ENCODE measurements around the gene ABCC8. TPM values are rescaled to one million over a fixed set of nuclear protein-coding genes. Genes with fewer than 3 reads are reported as not detected.

Gene ABCC8
- total and polyA plus RNA-seq, 2 of the 8 experiments (the other 6 are each of a cell fraction or from before 2014, with no cell fraction given): 3.7 to 4.9 TPM

DNA sequence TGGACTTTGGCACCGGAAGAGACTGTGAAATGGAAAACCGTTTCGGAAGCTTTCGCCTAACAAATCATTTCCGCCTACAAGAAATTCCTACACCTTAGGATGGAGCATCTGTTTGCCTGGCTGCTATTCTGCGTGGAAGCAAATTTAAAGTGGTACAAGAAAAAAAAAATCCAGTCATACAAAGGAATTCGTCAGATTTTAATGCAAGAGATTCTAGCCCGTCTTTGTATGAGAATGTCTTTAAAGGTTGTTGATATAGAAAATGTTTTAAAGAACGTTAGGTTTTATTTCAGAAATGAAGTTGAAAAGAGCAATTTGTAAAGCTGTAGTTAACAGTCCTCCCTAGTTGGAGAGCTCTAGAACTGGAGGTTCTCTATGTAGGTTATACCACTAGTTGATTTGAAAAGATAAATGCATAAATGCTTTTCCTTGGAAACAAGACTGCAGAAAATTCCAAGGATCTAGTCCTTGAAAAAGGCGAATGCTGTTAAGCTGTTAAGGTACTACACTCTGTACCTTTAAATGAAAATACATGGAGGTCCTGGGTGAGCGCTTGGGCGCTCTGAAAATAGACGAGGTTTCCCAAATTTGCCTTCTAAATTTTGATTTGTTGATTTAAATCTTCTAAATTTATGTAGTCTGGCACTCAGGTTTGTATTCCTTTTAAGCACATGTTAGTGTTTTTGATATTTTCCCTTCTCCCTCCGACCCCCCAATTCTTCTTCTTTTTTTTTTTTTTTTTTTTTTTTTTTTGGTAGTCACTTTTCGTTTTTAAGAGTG, 122.6 kb downstream of the ABCC8 start:
- H3K23me2 ChIP-seq (ENCODE audit: low read depth, low read length): peaks cover 15% of the 10 kb centered on the region; the same call in 1 of the 2 replicates
- FAIRE-seq: no peak
- no peak overlapping the region for H3K23ac ChIP-seq (ENCODE audit: insufficient read length)
- H3K27me3 ChIP-seq (replicated peaks in 1 of 4; ENCODE audit: control insufficient read depth in 3 of 4, extremely low read depth in 1 of 4, insufficient read depth in 3 of 4, low read length in 3 of 4): peaks cover 29 to 53% (median 44%) of the 10 kb centered on the region in 4 experiments
- no peak for DNase-seq (ENCODE audit: low read depth in 1 of 2, low spot score in 2 of 2)
- TF ChIP-seq SIN3A (conservative IDR thresholded peaks at IDR 0.05 in 1 of 2, IDR thresholded peaks at IDR 0.05 in 1 of 2; ENCODE audit: low read depth in 1 of 2, low read length in 2 of 2) (no peak), PHF8 (conservative IDR thresholded peaks at IDR 0.05; ENCODE audit: low read depth, low read length) (0 out of 2 replicates have a peak, but pooled peaks have one; percentile 1)
- H3K79me2 ChIP-seq (ENCODE audit: control insufficient read depth in 1 of 2, insufficient read depth in 2 of 2, low read length in 2 of 2): no peaks in the 10 kb centered on the region
- no peak overlapping the region for H3K27ac ChIP-seq (ENCODE audit: low read depth, low read length)
- H3K56ac ChIP-seq (replicated peaks; ENCODE audit: insufficient read length, low read depth, low read length): no peak overlapping the region
- H3K36me3 ChIP-seq (ENCODE audit: control insufficient read depth in 2 of 4, insufficient read depth in 4 of 4, low read length in 3 of 4): no peaks in the 10 kb centered on the region
- no peak overlapping the region for H2BK20ac ChIP-seq (ENCODE audit: low read length)
- H2BK15ac ChIP-seq (ENCODE audit: low read length): no peak overlapping the region
- ChIA-PET CTCF (ENCODE audit: partially characterized antibody) (interaction anchor here (0.7 to 3.2 kb wide), 25 partner anchors 9 to 365 kb away, joined by 3 to 17 read pairs (median 5); partner anchors contain the start of gene OTOG), POLR2A (ENCODE audit: partially characterized antibody) (interaction anchor here (0.7 to 1.5 kb wide), 6 partner anchors 12 to 281 kb away, joined by 3 to 5 read pairs (median 3); partner anchors contain the start of gene PIK3C2A)
- H4K91ac ChIP-seq (replicated peaks; ENCODE audit: insufficient read length, low read length): no peak overlapping the region
- H2BK5ac ChIP-seq (ENCODE audit: low read depth, low read length): peak overlapping the region; percentile 16; the same call in 1 of the 2 replicates
- H3K79me1 ChIP-seq (ENCODE audit: low read depth, low read length): no peaks in the 10 kb centered on the region
- H3K9me3 ChIP-seq (ENCODE audit: insufficient read depth in 2 of 2, low read depth in 1 of 2, low read length in 1 of 2): no peaks in the 10 kb centered on the region
- no peak overlapping the region for H3K9ac ChIP-seq (replicated peaks in 1 of 4; ENCODE audit: extremely low read depth in 1 of 4, low read depth in 3 of 4, low read length in 3 of 4)
- H3K18ac ChIP-seq (ENCODE audit: extremely low read depth, low read length): 0 out of 2 replicates have a peak overlapping the region, but pooled peaks have one; percentile 27
- no peak overlapping the region for H4K5ac ChIP-seq (ENCODE audit: insufficient read length, low read depth, low read length)
- WGBS, 2 experiments (ENCODE audit: extremely low coverage in 1 of 2, insufficient coverage in 1 of 2, insufficient read length in 1 of 2, insufficient replicate concordance in 2 of 2, low coverage in 1 of 2, low lambda C conversion rate in 2 of 2, missing lambda C conversion rate in 1 of 2): 24 to 100% methylated on average over 1 to 15 of the region's 15 CpGs
- no peak overlapping the region for H2BK120ac ChIP-seq (replicated peaks; ENCODE audit: low read depth, low read length)
- H2BK12ac ChIP-seq (ENCODE audit: low read depth, low read length): peak overlapping the region; percentile 19; the same call in 1 of the 2 replicates
- peaks cover 0 to 8% (median 4%) of the 10 kb centered on the region in 4 experiments; a peak in 5 of 7 replicates for H3K4me1 ChIP-seq (replicated peaks in 1 of 4; ENCODE audit: control insufficient read depth in 3 of 4, insufficient read depth in 4 of 4, low read length in 3 of 4)
- peaks cover 0 to 2% of the 10 kb centered on the region in 2 experiments for H4K20me1 ChIP-seq (replicated peaks in 1 of 2; ENCODE audit: control insufficient read depth in 1 of 2, insufficient read depth in 2 of 2, low read length in 2 of 2)
- no peak overlapping the region for H3K4ac ChIP-seq (replicated peaks; ENCODE audit: insufficient read length, low read depth, low read length)
- H2AFZ ChIP-seq (ENCODE audit: low read length): peak overlapping the region; percentile 64; the same call in 1 of the 2 replicates
- no peak overlapping the region for H3K14ac ChIP-seq (ENCODE audit: insufficient read length)
- H3K4me3 ChIP-seq (ENCODE audit: extremely low read depth in 1 of 4, insufficient read depth in 2 of 4, low read depth in 3 of 4, low read length in 4 of 4): peak overlapping the region; percentile 31 to 68 (median 34)
- H3K4me2 ChIP-seq (ENCODE audit: insufficient read depth in 1 of 2, low read depth in 2 of 2, low read length in 2 of 2): peak overlapping the region; percentile 83 to 93
- no peak overlapping the region for H2AK5ac ChIP-seq (ENCODE audit: low read depth, low read length)
- peak overlapping the region; percentile 48; the same call in 1 of the 2 replicates for H4K8ac ChIP-seq (ENCODE audit: extremely low read depth, insufficient read depth, low read length)
